ENCODE measurements around the gene PRR5L. TPM values are rescaled to one million over a fixed set of nuclear protein-coding genes. Genes with fewer than 3 reads are reported as not detected.

The PRR5L gene
- total RNA-seq, 1 experiment from 2014 or later: 1.2 TPM

DNA sequence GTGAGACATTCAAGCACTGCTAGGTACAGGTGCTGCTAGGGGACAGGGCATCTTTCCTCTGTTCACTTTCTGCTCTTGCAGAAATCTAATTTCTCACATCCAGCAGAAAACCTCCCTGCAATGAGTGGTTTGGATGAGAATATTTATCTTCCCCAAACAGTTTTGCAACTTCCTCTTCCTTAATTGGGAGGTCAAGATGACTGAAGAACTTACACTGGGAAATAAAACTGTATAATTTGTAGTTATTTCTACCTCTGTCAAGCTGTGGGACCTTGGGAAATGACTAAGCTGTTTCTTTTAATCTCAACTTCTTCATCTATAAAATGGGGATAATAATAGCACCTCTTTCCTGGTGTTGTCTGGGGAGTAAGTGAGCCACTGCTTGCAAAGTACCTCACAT, 69.8 kb downstream of the PRR5L start:
- peaks cover 32% of the 10 kb centered on the region for H3K4me1 Mint-ChIP-seq (ENCODE audit: low read depth, unreplicated experiment)

DNA sequence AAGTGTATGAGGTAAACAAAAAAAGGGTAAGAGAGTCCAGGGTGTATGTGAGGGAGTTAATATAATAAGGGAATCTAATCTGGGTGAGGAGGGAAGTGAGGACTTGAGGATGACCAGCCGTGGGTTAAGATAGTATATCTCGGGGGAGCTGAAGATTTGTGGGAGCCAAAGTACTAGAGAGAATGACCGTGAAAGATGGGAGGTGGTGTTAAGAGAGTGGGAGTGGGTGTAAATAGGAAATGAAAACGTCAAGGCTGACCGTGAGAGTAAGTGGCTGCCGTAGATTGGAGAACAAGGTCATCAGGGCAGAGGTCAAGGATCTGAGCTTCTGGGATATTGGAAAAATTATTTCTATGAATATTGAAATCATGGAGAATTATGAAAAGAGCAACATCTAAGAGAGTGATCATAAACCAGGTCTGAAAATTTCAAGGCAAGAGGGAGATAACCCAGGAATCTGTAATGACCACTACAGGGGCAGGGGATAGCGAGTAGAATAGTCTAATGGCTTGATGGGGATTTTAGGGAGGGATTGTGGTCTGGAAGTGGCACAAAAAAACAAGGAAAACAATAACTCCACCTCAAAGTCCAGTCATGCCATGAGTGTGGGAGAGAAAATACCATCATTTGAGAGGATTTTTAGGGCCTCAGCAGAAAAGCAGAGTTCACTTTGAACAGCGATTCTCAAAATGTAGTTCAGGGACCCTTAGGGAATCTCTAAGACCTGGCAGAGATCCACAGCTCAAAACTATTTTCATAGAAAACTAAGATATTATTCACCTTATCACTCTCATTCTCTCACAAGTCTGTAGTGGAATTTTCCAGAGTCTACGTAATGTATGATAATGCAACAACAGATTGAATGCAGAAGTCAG, 72.0 kb downstream of the PRR5L start:
- intact Hi-C loops (cut with micrococcal nuclease; ENCODE audit: unreplicated experiment): no loop called here
- no peak for DNase-seq
- H3K9me3 Mint-ChIP-seq (ENCODE audit: low read depth, unreplicated experiment): no peaks in the 10 kb centered on the region
- no peak overlapping the region for H3K4me3 Mint-ChIP-seq (ENCODE audit: low read depth, unreplicated experiment)
- no peak overlapping the region for H3K27ac Mint-ChIP-seq (ENCODE audit: unreplicated experiment)
- CTCF ChIA-PET: interaction anchor here (0.6 kb wide), 1 partner anchor 155 kb away, joined by 5 read pairs; no protein-coding TSS in a partner anchor
- no TSS peak for BruUV-seq (replicated peaks)
- H3K36me3 Mint-ChIP-seq (ENCODE audit: insufficient read depth, unreplicated experiment): no peaks in the 10 kb centered on the region
- H3K27me3 Mint-ChIP-seq (ENCODE audit: unreplicated experiment): peaks cover 25% of the 10 kb centered on the region
- H3K4me1 Mint-ChIP-seq (ENCODE audit: low read depth, unreplicated experiment): peaks cover 26% of the 10 kb centered on the region
- TF ChIP-seq, protein P1, sequence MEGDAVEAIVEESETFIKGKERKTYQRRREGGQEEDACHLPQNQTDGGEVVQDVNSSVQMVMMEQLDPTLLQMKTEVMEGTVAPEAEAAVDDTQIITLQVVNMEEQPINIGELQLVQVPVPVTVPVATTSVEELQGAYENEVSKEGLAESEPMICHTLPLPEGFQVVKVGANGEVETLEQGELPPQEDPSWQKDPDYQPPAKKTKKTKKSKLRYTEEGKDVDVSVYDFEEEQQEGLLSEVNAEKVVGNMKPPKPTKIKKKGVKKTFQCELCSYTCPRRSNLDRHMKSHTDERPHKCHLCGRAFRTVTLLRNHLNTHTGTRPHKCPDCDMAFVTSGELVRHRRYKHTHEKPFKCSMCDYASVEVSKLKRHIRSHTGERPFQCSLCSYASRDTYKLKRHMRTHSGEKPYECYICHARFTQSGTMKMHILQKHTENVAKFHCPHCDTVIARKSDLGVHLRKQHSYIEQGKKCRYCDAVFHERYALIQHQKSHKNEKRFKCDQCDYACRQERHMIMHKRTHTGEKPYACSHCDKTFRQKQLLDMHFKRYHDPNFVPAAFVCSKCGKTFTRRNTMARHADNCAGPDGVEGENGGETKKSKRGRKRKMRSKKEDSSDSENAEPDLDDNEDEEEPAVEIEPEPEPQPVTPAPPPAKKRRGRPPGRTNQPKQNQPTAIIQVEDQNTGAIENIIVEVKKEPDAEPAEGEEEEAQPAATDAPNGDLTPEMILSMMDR (IDR thresholded peaks at IDR 0.05; ENCODE audit: unreplicated experiment): no peak

More for the DNA sequence above, 69.8 kb downstream of the PRR5L start:
- no TSS peak for BruUV-seq (replicated peaks)
- DNase-seq: no peak
- Mint-ChIP-seq H3K9me3 (ENCODE audit: low read depth, unreplicated experiment) (no peaks in the 10 kb centered on the region), H3K36me3 (ENCODE audit: insufficient read depth, unreplicated experiment) (no peaks in the 10 kb centered on the region), H3K4me3 (ENCODE audit: low read depth, unreplicated experiment) (no peak overlapping the region), H3K27me3 (ENCODE audit: unreplicated experiment) (peaks cover 25% of the 10 kb centered on the region), H3K27ac (ENCODE audit: unreplicated experiment) (no peak overlapping the region)
- intact Hi-C loops (cut with micrococcal nuclease; ENCODE audit: unreplicated experiment): no loop called here
- CTCF ChIA-PET: no interaction called here
- TF ChIP-seq, protein P1 (IDR thresholded peaks at IDR 0.05; ENCODE audit: unreplicated experiment): no peak

DNA sequence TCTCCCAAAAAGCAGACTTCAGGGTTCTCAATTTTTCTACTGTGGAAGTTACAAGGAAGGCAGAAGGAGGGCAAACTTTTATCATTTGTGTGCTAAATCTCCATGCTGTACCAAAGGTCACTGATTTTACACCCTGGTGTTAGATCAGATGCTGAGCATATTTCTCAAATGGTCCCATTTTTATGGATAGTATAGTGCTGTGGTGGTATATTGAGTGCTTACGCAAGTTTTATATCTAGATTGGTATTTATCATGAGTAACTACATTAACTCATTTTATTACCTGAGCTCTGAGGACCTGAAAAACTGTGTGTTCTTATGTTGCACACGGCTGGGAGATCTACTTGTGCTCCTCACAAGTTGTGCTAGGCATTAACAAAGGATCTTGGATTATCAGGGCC, 75.1 kb downstream of the PRR5L start:
- BruUV-seq (replicated peaks): no TSS peak

DNA sequence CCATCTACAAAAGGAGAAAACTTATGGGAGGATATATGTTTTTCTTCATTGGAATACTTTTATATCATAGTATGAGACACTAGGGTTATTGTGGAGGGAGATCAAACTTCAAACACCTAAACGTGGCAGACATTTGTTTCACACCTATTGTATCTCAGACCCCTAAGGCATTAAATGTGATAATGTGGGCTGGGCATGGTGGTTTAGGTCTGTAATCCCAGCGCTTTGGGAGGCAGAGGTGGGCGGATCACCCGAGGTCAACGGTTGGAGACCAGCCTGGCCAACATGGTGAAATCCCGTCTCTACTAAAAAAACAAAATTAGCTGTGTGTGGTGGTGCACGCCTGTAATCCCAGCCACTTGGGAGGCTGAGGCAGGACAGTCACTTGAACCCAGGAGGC, 75.5 kb downstream of the PRR5L start:
- TF ChIP-seq, protein P1 (IDR thresholded peaks at IDR 0.05; ENCODE audit: unreplicated experiment): no peak
- no peak for DNase-seq
- H3K27ac Mint-ChIP-seq (ENCODE audit: unreplicated experiment): no peak overlapping the region
- no peaks in the 10 kb centered on the region for H3K9me3 Mint-ChIP-seq (ENCODE audit: low read depth, unreplicated experiment)
- H3K36me3 Mint-ChIP-seq (ENCODE audit: insufficient read depth, unreplicated experiment): no peaks in the 10 kb centered on the region
- H3K4me1 Mint-ChIP-seq (ENCODE audit: low read depth, unreplicated experiment): peaks cover 24% of the 10 kb centered on the region
- H3K27me3 Mint-ChIP-seq (ENCODE audit: unreplicated experiment): peaks cover 44% of the 10 kb centered on the region
- intact Hi-C loops (cut with micrococcal nuclease; ENCODE audit: unreplicated experiment): loop anchor here (5.0 kb wide), 2 partner anchors 64 to 79 kb away; no protein-coding TSS in a partner anchor
- CTCF ChIA-PET: no interaction called here
- no peak overlapping the region for H3K4me3 Mint-ChIP-seq (ENCODE audit: low read depth, unreplicated experiment)
- BruUV-seq (replicated peaks): no TSS peak

More for the DNA sequence above, 75.1 kb downstream of the PRR5L start:
- CTCF ChIA-PET: no interaction called here
- H3K4me3 Mint-ChIP-seq (ENCODE audit: low read depth, unreplicated experiment): no peak overlapping the region
- H3K36me3 Mint-ChIP-seq (ENCODE audit: insufficient read depth, unreplicated experiment): no peaks in the 10 kb centered on the region
- DNase-seq: no peak
- H3K9me3 Mint-ChIP-seq (ENCODE audit: low read depth, unreplicated experiment): no peaks in the 10 kb centered on the region
- peaks cover 40% of the 10 kb centered on the region for H3K27me3 Mint-ChIP-seq (ENCODE audit: unreplicated experiment)
- intact Hi-C loops (cut with micrococcal nuclease; ENCODE audit: unreplicated experiment): loop anchor here (5.0 kb wide), 2 partner anchors 64 to 79 kb away; no protein-coding TSS in a partner anchor
- peaks cover 20% of the 10 kb centered on the region for H3K4me1 Mint-ChIP-seq (ENCODE audit: low read depth, unreplicated experiment)
- H3K27ac Mint-ChIP-seq (ENCODE audit: unreplicated experiment): no peak overlapping the region
- TF ChIP-seq, protein P1 (IDR thresholded peaks at IDR 0.05; ENCODE audit: unreplicated experiment): no peak
